HG02798 (cell line): Measurements from ENCODE around the gene NBAS.
"Not testable (repeated sequence)": the region's sequence is repeated elsewhere in the genome, so short reads cannot be mapped to it uniquely, and the experiment has no call there.

Experiments
- ATAC-seq: cut with Tn5 transposase; IDR thresholded peaks from one replicate; pipeline ENCODE4 v1.9.1; 2021; ENCODE audit warnings: mild to moderate bottlenecking; ENCODE audit not compliant: unreplicated experiment, poor library complexity

NBAS gene

DNA sequence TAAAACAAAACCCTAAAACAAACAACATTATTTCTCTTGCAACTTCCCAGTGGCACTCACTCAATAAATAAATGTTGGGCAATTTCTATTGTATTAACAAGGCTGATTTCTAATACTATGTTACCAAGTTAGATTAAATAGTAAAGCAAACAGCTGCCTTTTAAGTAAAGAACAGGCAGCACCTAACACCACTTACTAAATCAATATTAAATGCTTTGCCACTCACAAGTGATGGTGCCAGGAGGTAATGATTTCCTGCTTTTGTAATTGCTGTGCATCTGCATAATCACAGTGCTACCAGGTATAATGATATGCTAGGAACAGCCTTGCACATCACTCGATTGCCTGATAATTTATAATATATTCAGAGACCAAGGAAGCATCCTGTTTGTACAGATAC lies 276.5 kb downstream of the NBAS start:
- ATAC-seq: no peak

DNA sequence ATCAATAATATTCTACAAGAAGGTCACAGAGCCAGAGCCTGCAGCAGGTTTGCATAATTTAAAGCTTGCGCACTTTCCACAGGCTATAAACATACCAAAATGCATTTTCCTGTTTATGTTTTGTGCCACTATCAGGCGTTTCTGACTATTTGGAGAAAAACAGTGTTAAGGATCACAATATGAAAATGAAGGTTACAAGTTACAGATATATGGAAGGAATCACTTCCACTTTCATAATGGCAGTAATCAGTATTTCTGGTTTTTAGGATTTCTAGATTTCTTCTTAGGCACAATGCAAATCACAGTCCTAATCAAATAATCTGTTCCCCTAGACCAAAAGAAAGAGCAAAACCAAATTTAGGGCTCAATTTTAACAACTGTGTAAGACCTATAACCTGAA lies 279.5 kb downstream of the NBAS start:
- no peak for ATAC-seq

DNA sequence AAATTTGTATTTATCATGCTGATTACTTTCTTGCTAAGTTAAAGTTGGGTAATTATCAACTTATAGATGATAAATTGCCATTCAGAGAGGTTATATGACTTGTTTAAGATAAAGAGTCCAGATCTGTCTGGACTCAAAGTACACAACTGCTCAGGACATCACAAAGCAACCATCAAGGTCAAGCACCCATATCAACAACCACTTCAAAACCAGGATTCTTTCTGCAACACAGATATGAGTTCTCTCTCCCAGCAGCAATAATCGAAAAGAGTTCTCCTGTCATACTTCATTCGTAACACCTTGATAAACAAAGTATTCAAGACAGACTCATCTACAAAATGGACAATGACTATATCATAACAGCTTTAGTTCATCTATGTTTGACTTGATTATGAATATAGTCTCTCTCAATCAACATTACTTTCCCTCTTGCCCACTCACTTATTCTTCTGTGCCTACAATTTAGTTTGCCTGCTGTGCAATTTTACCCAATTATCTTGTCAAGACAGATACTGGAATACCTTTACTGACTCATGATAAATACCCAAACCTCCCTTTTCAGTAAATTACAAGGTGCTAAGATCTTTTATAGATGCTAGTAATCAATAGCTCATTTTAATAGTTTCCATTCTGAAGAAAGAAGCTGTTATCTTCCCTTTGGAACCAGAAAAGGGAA lies 281.8 kb downstream of the NBAS start:
- ATAC-seq: no peak

DNA sequence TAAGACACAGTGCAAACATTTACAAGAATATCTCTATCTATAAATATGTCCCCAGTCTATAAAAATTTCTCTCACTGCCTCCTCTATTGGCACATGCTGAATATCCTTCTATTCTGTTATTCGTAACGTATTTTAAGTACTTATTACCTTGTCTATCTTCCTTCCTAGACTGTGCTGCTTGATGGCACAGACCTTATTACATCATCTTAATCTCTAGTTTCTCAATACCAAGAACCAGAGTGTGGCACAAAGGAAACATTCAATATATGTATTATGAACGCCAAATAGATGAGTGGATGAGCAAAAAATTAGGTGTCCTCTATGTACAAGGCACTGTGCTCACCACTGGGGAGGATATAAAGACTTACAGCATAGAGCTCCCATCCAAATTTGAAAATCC lies 282.8 kb downstream of the NBAS start:
- ATAC-seq: no peak

DNA sequence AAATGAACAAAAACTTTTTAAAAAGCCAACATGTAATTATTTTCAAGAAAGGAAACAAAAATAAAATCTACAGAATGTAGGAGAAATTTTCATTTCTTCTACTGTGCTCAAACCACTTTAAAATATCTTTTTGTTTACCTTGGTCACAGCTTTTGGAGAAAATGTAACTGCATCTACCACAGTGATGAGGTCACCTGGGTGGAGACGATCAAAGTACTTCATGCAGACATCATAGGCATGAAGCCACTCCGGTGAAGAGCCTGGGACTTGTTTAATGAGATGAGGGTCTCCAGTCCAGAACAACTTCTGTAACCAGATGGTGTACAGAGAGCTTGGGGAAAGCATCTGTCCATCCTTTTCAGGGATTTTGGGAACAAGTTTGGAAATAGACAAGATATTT lies 285.8 kb downstream of the NBAS start:
- ATAC-seq: no peak

DNA sequence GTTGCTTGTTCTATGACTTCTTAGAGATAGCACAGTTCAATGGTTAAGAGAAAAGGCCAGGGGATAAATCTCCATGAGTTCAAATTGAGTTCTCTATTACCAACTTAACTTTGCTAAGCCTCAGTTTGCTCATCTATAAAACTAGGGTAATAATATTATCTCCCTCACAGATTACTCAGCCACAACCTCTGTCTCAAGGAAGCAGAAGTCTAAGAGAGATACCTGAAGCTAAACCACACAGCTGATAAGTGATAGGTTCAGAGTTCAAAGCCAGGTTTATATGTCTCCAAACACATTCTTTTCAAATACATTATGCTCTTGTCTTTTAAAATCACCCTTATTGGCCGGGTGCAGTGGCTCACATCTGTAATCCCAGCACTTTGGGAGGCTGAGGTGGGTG lies 287.7 kb downstream of the NBAS start:
- no peak for ATAC-seq

DNA sequence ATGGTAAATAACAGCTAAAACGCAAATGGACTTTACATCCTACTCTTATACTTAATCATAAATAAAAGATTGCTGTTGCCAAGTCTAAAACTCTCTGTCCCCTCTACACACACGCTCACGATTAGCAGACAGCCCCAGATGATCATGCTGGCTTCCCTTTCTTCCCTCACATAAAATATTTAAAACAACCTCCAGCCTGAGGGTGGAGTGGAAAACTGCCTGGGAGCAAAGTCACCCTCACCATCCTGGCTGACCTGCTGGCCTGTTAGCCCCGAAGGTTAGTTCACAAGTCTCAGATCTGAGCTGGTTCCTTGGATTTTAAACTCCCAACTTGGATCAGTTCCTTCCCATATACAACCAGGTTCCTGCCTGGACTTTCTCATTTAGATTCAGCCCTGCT lies 288.2 kb downstream of the NBAS start:
- no peak for ATAC-seq

DNA sequence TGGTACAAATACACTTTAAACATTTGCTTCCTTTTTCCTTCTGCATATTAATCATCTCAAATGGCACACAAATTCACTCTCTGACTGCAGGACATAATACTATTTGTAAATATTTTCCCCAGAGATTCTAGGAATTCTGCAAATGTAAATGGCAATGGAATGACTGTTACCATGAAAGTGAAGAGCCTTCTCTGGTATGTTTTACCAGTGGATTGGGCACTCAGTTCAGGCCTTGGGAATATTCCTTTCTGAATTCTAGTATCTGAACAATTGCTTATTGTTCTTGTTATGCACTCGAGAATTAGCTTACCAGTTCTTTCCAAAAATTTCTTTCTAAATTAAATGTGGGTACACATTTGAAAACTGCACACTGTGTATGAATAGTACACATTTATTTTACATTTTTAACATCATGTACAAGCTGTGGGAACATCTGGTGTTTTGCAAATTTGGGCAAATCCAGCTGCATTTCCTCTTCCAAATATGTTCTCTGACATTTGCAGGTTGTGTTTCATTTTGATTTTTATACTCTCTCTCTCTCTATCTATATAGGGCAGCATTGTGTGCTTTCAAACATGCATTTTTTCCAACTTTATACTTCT lies 289.1 kb downstream of the NBAS start:
- no peak for ATAC-seq

DNA sequence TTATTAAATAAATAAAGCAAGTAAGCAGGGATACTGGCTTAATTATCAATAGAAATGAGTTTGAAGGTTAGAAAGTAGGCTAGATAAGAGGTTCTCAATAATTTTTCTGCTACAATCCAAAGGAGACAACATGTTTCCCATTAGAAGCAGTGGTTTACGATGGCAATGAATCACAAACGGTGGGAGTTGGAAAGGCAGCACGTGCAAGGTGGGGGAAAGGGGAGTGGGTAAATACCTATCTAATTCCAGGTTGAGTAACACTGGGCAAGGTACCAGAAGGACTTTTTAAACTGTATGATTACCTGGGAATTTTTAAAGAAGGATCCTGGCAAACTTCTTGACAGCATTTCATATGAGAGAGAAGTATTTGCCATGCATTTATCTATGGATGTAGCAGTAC lies 289.9 kb downstream of the NBAS start:
- no peak for ATAC-seq

DNA sequence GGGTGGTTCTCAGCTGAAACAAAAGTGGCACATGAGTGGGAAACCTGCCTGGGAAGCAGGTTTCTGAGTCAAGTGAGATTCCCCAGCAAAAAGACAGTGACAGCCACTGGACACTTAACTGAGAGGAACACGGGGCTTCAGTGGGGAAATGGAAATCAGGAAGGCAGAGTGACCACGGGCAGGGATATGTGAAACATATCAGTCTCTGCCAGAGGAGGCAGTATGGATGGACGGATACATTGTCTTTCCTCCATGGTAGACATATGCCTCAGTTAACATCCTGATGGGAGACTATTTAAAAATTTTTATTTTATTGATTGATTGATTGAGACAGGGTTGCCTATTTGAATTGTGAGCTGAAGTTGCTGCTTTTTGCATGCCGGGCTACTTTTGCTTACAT lies 292.1 kb downstream of the NBAS start:
- no peak for ATAC-seq

DNA sequence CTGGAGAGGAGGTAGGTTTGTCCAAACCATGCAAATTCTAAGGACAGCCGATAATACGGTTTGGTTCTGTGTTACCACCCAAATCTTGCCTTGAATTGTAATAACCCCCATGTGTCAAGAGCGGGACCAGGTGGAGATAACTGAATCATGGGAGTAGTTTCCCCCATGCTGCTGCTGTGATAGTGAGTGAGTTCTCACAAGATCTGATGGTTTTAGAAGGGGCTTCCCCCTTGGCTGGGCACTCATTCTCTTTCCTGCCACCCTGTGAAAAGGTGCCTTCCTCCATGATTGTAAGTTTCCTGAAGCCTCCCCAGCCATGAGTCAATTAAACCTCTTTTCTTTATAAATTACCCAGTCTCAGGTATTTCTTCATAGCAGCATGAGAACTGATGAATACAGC lies 295.2 kb downstream of the NBAS start:
- ATAC-seq: no peak

DNA sequence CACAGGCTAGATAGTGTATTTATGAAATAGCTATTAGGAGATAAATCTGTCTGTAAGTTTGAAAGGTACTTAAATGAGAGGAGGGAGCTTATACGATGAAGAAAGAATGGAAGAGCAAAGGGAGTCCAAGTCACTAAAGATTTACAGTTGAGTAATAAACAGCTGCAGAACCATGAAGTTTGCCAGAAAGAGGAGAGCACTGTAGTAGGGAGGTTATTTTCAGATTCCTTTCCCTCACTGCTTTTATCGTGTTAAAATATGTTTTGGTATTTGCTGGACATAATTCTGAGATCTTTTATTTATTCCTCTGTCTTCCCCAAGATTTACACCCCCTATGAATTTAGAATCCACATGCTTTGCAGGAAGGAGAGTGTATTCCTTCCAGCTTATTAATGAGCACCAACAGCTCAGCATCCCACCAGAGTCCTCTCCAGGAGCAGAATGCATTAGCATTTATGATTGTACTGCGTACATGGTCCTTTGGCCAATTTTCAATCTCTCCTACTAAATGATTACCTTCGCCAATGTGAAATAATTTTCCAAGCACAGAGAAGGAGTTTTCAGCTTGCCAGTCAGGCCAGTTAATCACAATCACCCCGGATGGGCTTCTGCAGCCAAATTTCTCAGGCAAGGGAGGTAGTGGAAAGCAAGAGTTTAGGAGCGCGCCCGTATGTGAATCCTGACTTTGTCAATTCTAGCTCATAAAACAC lies 297.0 kb downstream of the NBAS start:
- no peak for ATAC-seq

DNA sequence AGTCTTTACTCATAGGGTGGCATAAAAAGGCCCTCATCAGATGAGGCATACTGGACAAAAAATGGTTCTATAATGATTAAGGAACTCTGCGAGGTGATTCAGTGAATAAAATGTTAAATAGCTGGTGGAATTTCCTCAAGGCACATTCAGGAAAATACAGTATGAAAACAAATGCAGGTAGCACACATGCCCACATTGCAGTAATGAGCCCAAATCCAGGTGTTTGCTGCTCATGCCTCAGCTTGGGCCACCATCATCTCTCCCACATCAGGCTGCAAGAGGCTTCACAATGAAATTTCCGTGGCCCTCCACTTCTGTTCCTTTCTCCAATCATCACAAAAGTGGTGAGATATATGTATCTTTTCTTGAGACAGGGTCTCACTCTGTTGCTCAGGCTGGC lies 298.3 kb downstream of the NBAS start:
- ATAC-seq: no peak

DNA sequence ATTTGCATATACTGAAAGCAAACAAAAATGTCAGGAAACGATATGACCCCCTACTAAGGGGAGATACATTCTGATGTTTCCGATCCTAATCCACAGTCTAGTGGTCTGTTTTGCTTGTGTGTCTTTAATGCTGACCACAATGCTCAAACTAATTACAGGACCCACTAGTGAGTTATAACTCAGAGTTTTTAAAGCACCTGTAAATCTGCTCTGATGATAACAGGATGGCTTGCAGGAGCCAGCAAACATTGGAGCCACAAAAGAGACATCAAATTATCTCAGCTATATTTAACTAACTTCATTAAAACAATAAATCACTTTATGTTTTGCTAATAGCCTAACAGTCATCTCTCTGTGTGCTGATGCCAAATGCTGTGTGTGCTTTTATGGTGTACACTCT lies 300.3 kb downstream of the NBAS start:
- no peak for ATAC-seq

DNA sequence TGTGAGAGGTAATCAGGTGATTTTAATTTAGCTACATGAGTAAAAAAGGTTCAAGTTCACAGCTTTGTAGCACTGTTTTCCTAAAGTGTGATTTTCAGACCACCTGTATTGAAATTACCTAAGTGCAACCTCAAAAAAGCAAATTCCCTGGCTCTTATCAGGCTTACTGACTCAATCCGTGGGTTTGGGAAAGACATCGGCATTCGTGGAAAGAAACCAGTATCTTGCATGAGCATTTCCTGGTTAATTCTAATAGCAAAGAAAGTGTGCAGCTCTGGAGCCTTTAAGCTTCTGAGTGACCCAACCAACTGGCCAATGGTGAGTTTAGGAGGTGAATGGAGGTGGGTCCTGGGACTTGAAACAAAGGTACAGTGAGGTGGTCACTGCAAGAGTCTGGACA lies 300.9 kb downstream of the NBAS start:
- no peak for ATAC-seq

DNA sequence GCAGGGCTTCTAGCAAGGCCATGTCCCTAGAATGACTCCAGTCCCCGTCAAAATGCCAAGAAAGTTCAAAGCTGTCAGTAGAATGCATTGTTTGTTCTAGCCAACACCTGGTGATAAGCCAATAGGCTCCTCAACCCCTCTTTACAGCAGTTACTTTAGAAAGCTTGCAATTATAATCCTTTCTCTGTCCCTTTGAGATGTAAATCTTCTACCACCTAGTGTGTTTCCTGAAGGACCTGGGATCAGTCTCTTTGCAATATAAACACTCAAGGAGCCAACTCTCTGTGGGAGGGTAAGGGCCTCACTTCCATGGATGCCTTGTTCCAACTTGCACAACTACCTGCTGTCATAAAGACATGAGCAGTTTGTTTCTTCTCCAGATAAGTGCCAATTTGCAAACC lies 301.8 kb downstream of the NBAS start:
- no peak for ATAC-seq

DNA sequence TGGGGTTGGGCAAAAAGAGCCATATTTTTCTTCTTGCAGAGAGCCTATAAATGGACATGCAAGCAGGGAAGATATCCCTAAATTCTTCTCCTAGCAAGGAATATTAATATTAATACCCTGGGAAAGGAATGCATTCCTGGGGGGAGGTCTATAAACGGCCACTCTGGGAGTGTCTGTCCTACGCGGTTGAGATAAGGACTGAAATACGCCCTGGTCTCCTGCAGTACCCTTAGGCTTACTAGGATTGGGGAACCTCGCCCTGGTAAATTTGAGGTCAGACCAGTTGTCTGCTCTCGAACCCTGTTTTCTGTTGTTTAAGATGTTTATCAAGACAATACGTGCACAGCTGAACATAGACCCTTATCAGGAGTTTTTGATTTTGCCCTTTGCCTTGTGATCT lies 302.7 kb downstream of the NBAS start:
- ATAC-seq: not testable (repeated sequence)

DNA sequence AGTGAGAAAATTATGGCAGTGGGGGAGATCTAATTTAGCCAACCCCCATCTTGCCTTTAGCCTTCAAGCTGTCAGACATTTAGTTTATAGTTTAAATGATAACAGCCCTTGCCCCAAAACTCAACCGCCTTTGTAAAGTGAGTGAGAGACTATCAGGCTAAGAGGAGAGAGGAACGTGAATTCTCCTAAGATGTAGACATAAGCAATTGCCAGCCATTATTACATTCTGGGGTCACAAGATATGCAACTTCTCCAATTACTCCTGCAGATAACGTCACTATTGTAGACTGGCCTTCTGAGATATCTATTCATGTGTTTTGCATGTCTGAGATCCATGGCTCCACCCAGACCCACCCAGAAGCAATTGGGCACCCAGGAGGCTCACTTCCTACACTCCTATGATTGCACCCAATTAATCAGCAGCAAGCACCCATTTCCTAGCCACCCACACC lies 307.3 kb downstream of the NBAS start:
- no peak for ATAC-seq

DNA sequence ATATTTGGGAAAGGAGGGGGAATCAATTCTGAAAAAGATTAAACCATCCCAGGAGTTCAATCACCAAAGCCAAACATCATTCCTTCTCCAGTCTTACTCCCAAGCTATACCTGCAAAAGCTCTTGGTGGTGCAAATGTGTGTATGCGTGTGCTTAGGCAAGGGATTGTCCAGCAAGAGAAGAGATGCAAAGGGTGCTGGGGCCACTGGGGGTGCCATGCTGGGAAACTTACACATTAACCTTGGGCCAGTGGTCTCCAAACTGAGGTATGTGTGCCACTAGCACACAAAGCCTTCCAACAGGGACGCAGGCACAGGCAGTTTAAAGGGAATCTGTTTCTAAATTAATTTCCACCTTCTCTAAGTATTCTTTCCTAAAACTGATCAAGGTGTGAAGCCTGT lies 307.9 kb downstream of the NBAS start:
- ATAC-seq: no peak

DNA sequence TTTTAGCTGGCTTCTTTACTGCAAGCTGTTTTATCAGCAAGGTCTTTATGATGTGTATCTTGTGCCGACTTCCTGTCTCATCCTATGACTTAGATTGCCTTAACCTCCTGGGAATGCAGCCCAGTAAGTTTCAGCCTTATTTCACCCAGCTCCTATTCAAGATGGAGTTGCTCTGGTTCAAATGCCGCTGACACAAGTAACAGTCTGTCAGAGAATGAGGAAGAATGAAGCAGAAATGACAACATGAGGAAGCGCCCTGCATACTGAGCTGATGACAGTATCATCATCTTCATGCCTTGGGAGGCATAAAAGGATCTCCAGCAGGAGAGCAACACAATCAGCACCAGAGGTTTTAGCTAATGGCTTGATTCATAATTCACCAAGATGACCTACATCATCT lies 309.4 kb downstream of the NBAS start:
- ATAC-seq: no peak

DNA sequence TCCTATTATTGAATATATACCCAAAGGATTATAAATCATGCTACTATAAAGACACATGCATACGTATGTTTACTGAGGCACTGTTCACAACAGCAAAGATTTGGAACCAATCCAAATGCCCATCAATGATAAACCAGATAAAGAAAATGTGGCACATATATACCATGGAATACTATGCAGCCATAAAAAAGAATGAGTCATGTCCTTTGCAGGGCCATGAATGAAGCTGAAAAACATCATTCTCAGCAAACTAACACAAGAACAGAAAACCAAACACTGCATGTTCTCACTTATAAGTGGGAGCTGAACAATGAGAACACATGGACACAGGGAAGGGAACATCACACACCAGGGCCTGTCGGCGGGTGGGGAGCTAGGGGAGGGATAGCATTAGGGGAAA lies 310.2 kb downstream of the NBAS start:
- not testable (repeated sequence) for ATAC-seq

DNA sequence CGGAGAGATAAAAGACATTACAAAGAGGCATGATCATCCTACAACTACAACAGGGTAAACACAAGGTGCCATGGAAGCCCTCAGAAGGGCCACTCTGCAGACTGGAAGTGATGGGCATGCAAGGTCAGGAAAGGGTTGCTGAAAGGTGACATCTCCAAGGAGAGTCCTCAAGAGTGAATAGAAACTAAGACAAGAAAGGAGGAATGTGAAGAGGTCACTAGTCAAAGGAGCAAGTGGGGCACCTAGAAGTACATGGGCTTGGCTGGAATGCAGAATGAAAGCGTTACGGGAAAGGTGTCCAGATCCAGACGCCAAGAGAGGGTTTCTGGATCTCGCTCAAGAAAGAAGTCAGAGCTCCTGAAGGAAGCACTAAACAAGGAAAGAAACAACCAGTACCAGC lies 314.3 kb downstream of the NBAS start:
- ATAC-seq: no peak
